Measurements from ENCODE around the gene POLDIP2.

- TF ChIP-seq CTCF (IDR thresholded peaks at IDR 0.05) = no peak
- no peak for TF ChIP-seq EZH2 (IDR thresholded peaks at IDR 0.05; ENCODE audit: borderline replicate concordance, insufficient read depth, low read depth, low read length, poor library complexity, severe bottlenecking)
These were observed 522 bp upstream of the POLDIP2 start for GRCh38 chr17:28357901-28358197.
